GM10847 (cell line): Measurements from ENCODE around the gene BACE2.

Source experiments
- POLR2A ChIP-seq: IDR thresholded peaks from 2 replicates; pipeline ENCODE4 v1.6.1; 2011; ENCODE audit not compliant: insufficient read length; ENCODE audit errors: extremely low read depth

BACE2 gene

DNA sequence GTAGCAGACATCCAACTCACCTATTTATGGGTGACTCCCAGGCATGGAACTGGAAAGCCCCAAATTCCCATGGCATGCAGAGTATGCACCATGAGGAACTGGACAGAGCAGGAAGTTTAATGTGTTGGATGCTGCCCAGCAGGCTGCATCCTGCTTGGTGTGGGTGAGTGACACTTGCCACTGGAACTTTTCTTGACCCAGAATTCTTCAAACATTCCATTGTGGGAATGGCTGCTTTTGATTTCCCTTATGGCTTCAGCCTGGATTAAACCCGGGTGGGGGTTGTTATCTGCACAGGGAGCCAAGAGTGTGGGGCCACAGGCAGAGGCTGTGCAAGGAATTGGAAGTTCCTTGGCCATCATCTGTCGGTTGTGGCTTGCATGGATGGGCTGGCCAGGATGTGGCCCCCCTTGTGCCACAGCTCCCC is 26.9 kb upstream of the BACE2 start:
- no peak for TF ChIP-seq POLR2A

DNA sequence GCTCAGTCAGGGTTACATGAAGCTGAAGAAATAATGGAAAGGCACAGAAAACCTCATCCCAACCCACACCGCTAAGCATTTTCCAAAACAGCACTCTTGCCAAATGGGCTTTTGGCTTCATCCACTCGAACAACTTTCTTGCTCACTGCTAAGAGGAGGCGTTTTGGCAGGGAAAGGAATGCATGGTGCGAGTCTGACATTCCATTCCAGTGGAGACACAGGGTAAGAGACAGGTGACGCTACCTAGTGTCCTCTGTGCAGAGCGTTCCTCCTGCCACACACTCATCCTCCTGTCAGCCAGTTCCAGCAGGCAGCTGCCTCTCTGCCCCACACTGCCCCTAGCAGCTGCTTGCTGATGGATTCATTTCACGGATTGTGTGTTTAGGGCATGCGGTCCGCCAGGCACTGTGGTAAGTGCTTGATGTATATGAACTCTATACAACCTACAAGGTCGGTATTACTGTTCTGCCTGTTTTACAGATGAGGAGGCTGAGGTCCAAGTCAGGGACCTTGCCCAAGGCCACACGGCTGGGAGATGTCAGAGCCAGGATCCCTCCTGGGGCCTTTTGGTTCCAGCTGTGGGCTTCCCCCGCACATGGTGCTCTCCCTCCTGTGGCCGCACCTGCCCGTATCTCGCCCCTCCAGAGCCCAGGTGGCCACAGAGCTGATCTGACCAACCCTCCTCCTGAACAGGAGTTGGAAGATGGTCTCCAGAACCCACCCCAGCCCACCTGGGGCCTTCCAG is 25.7 kb upstream of the BACE2 start:
- no peak for TF ChIP-seq POLR2A

DNA sequence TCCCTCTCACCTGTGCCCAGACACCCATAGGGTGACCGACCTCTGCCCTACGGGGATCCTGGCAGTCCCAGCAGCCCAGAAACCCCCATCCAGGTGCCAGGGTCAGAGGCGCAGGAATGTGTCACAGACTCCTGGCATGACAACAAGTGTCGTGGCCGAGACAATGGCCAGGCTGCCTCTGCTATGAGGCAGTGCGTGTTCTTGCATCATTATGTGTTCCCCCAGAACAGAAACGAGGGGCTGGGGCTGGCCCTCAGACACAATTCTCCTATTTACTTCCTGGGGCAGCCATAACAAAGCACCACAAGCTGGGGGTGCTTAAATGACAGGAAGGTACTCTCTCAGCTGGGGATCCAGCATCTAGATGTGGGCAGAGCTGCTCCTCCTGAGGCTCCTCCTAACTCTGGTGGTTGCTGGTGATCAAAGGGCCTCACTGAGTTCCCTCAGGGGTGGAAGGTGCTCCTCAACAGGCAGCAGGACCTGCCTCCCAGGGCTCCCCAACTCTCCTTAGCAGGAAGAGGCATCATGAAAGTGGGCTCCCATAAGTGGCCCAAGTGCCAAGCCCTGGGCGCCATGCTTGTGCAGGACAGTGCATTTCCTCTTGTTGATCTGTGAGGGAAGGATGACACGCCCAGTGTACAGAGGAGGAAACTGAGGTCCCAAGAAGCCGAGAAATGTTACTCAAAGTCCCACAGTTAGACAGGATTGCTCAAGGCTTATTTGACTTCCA is 24.2 kb upstream of the BACE2 start:
- TF ChIP-seq POLR2A: no peak

DNA sequence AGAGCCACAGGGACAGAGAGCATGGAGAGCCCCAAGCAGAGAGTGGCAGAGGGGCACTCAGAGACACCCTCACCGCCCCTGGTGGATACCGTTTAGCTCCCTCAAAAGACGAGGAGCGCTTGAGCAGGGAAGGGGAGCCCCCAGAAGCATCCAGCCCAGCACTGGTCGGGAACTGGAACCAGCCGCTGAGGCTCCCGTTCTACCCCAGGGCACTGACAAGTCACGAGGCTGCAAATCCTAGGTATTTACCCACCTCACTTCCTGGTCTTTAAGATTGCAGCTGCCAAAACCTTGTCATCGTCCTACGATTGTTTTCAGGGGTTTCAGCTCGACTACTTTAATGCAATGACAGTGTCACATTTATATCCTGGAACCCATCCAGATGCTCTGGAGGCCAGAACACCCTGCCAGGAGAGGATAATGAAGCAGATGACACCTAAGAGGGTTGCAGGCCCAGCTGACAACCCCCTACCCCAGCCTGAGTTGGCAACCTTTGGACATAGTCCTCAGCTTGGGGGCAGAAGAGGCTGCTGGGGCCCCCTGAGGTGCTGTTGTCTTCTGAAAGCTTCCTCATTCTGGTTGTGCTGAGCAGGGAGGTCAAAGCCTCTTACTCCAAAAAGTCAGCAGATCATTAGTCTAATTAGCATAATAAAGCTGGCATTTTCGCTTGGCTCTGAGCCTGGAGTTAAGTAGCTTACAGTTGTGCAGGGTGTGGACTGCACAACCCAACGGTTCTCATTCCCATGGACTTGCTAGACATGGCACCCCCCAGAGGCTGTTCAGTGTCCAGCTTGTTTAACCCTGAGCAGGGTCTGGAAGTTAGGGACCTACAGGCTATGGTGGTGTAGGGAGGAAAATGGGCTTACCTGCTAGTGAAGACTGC is 20.6 kb upstream of the BACE2 start:
- no peak for TF ChIP-seq POLR2A

DNA sequence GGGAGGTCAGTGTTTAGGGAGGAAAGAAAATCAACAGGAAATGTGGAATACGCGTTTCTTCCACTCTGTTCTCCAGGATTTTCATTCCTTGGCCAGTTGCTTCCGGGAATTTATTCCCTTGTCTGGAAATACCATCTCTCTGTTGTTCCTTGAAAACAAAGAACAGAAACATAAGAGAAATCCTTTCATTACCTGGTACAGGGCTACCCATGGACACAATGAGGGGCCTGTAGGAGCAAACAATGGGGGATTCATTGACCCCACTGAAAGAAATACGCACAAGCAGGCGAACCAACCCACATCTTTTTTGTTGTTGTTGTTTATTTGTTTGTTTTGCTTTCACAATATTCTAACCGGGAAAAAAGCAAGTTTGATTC is 20.0 kb upstream of the BACE2 start:
- TF ChIP-seq POLR2A: no peak

DNA sequence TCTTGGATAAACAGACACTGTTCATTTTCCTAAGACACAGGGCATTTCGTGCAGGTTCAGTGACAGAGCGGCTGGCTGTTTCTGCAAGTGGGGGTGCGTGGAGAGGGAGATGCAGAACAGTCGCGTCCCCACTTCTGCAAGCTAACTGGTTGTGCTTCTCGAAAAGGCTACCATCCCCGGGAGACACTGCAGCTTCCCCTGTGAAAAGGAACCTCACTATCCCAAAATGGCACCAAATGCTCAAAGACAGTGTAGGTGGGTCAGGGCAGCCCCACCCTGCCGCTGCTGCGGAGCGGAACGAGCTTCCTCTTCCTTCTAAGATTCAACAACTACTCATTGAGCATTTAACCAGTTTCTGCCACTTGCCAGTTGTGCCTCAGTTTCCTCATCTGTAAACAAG is 19.2 kb upstream of the BACE2 start:
- TF ChIP-seq POLR2A: no peak

DNA sequence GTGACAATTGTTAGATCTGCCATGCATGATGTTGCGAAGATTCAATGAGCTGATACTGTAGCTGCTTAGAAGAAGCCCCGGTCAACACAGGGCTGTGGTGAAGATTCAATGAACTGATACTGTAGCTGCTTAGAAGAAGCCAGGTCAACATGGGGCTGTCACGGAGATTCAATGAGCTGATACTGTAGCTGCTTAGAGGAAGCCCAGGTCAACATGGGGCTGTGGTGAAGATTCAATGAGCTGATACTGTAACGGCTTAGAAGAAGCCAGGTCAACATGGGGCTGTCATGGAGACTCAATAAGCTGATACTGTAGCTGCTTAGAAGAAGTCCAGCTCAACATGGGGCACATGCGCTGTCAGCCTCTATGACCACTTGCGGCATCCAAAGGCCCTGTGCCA is 18.8 kb upstream of the BACE2 start:
- no peak for TF ChIP-seq POLR2A

DNA sequence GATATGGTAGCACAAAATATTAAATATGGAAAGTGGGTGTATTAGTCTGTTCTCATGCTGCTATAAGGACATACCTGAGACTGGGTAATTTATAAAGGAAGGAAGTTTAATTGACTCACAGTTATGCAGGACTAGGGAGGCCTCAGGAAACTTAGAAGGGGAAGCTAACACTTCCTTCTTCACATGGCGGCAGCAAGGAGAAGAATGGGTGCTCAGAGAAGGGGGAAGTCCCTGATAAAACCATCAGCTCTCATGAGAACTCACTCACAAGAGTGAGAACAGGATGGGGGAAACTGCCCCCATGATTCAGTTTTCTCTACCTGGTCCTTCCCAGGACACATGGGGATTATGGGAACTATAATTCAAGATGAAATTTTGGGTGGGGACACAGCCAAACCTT is 15.8 kb upstream of the BACE2 start:
- TF ChIP-seq POLR2A: no peak

DNA sequence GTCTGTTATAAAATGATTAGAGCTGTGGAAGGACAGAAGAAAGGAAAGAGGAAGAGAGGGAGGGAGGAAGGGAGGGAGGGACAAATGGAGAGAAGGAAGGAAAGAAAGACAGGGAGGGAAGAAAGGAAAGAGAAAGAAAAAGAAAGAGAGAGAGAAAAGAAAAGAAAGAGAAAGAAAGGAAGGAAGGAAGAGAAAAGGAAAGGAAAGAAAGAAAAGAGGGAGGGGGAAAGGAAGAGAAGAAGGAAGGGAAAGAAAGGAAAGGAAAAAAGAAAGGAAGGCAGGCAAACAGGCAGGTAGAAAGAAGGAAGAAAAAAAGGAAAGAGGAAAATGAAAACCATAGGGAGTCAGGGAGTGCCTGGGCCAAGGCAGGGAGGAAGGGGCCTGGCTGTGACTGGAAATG is 14.5 kb upstream of the BACE2 start:
- TF ChIP-seq POLR2A: no peak

DNA sequence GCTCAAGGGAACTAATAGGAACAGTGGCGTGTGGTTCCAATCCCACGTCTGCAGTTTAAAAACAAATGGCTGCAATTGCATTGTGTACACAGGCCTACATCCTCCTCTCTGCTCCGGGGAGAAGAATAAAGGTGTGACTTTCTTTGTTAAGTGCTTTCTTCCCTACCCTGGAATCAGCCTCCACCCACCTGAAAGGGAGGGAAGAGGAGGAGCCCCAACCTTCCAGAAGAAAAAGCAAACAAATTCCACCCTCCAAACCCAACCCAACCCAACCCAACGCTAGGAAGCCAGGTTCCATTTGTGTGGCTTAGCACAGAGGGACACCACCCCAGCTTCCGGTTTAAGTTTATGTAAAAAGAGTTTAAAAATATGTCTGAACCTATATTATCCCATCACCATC is 11.8 kb upstream of the BACE2 start:
- no peak for TF ChIP-seq POLR2A

DNA sequence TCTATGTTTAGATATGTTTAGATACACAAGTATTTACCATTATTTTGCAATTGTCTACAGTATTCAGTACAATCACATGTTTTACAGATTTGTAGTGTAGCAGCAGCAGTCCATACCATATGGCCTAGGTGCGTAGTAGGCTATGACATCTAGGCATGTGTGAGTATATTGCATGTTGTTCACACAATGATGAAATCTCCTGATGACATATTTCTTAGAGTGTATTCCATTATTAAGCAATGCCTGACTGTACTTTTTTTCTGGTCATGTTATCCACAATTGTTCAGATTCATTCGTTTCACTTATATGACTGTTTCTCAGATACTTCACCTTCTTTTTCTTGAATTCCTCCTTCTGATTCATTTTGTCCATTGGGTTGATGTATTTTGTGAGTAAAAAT is 9.9 kb upstream of the BACE2 start:
- no peak for TF ChIP-seq POLR2A

DNA sequence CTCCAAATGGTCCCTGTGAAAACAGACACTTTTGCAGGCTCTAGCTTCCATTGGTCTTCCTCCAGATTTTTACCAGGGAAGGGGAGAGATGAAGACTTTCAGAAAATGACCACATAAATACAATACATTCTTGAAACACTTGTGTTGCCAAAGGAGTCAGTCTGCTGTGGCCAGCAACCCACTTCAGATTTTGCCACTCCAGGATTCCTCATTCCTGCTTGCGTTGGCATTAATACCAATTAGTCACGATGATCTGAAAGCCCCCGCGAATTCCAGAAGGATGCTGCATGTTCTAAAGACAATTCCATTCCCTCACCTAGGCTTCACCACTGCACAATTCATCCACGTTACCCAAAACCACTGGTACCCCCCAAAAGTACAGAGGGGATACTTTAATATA is 7.9 kb upstream of the BACE2 start:
- no peak for TF ChIP-seq POLR2A

DNA sequence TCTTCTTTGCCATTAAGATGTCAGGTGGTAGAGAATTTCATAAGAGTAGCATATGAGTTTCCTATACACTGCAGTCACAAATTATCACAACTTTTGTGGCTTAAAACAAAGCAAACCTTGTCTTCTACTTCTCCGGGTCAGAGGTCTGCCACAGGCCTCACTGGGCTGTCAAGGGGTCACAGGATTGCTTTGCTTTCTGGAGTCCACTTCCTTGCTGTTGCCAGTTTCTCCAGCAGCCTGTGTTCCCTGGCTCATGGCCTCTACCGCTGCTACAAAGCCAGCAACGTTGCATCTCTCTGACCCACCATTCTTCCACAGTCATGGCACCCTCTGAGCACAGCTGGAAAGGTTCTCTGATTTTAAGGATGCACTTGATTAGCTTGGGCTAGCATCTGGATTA is 6.5 kb upstream of the BACE2 start:
- no peak for TF ChIP-seq POLR2A

DNA sequence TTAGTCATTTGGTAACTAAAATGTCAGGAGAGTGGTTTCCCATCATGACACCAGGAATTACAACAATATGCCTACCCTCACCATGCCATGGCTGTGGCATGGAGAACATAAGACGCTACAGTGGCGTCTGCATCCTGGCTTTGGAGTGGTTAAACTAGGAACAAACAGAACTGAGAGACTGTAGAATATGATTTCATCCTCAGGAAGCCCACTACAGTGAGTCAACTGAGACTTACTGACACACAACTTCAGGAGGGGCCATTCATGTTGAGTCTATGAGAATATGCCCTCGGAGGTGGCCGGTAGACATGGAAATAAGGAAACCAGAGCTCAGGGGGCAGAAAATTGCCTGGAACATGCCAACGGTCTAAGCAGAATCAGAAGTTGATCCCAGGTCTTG is 5.9 kb upstream of the BACE2 start:
- no peak for TF ChIP-seq POLR2A

DNA sequence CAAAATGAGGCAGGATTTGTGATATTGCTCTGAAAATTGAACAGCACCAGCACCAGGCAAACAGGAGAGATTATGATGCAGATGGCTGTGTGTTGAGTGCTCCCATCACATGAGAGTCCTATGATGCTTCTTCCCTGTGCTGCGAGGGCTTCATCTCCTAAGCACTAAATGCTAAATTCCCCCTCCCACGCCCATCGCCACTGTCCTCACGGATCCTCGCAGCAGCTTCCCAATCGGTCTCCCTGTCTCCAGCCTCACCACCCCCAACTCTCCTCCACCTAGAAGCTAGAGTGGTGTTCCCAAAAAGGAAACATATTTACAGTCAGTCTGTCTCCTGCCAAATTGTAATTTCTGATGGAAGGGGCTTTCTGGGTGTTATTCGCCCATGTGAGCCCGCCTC is 4.9 kb upstream of the BACE2 start:
- TF ChIP-seq POLR2A: no peak

DNA sequence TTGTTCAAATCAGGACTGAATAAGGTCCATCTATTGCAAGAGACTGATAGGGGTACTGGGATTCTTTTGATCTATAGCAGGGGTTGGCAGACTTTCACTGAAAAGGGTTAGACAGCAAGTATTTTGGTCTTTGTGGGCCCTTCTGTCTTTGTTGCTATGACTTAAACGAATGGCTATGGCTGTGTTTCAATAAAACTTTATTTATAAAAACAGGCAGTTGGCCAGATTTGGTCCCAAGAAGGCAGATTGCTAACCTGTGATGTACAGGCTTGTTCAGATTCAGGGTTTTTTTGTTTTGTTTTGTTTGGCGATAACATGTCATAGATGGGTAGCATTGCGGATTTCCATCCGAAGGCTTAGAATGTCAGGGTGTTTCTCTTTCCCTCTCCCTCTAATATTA is 3.9 kb upstream of the BACE2 start:
- TF ChIP-seq POLR2A: no peak
